NCI-H2196 treated with DMSO at 0.1 percent for 48 hours (cell line): ENCODE measurements around the gene EDIL3.

Experiments used
- DNase-seq: peaks from one replicate; lab custom pipeline; 2025; ENCODE audit not compliant: unreplicated experiment; lab: John Stamatoyannopoulos, UW

Gene EDIL3

DNA sequence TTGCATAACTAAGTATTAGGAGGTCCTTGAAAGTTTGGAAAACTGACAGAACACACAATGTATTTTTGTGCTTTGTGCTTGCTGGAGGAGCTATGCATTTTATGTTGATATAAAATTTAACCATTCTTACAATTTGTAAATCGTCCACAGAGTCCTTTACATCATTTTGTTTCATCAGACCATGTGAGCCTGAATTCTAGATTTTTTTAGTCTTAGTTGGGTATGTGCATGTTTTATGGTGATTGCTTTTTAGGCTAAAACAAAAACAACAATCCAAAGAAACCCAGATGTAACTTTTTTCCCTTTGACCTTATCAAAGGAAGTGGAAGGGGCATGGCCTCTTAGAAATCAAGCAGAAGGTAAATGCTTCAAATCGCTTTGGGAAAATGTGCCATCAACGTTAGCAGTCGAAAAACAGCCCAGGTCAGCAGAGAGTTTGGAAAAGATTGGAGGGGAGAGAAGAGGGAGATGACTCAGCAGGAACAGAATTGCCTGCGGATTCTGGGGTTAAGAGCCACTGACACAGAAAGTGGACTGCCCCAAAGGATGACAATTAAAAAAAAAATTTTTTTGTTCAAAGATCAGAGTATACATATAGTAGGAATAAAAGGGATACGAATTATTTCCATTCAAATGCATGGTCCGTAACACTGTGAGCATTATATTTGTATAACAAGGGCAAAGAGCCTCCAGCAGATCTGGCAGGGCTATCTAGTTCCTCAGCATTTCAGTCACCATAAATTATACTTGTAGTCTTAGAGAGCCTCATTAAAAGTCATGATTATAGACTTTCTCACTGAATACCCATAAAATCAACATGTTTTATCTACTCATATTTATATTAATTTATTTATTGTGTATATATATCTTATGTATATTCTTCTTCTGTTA lies 410.5 kb downstream of the EDIL3 start:
- DNase-seq, result no peak

DNA sequence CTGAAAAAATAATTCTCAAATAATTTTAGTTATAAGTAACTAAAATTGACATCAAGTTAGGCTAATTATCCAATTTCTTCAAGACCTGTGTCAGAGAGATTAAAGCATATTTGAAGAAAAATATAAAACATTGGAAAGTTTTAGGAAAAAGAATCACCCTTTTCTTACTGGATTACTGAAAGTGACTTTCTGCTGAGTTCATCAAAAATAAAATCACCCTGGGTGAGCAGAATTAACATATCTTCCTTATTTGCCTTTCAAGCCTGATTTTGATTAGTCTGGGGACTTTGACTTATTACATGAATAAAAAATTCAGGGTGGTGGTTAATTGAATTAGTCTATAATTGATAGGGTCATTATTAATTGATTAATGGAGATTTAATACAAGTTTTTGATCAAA lies 411.8 kb downstream of the EDIL3 start:
- DNase-seq, result no peak

DNA sequence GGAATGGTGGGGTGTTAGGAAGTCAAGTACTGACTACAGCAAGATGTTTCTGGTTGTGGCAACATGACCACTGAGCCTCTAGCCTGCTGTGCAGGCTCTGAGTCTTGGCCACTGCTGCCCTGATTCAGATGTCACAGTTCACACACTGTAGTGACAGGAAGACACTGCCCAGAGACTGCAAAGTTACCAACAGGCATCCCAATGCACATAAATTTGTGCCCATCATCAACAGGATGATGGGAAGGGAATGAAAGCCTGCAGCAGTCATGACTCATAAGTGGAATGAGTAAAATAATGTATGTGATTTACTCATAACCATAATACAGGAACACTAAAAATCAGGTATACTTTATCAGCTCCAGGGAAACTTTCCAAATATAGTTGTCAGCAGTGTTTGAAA lies 412.4 kb downstream of the EDIL3 start:
- no peak for DNase-seq

DNA sequence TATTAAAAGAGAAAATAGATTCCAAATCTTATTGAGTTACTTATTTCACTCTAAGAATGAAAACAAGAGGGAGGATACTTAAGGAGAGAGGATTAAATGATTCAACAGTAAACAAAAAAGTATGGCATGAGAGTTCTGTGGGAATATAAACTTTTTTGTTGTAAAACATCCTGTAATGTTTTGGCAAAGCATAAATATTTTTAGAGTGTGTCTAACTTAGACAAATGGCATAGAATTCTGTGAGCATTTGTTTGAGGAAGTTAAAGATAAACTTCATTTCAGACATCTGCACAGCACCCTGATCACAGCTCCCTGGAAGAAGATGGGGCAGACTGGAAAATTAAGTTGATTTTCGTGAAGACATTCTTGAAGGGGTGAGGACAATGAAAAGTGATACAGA lies 417.3 kb downstream of the EDIL3 start:
- DNase-seq, result no peak

DNA sequence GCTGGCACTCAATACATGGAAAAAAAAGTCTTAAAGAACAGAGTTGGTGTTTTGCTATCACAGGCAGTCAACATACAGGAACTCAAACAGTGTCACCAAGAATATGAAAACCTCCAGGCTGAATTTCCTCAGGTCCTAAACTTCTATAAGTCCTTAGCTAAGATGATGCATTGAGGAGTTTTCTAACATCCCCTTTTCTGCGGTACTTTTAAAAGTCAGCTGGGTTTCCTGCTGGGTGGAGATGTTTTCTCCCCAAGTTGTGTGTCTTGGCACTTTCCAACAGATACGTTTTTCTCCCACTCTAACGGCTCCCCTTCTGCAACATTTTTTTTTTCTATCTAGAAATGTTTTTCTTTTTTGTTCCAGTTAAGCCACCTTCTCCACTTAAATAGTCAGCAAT lies 419.2 kb downstream of the EDIL3 start:
- no peak for DNase-seq

DNA sequence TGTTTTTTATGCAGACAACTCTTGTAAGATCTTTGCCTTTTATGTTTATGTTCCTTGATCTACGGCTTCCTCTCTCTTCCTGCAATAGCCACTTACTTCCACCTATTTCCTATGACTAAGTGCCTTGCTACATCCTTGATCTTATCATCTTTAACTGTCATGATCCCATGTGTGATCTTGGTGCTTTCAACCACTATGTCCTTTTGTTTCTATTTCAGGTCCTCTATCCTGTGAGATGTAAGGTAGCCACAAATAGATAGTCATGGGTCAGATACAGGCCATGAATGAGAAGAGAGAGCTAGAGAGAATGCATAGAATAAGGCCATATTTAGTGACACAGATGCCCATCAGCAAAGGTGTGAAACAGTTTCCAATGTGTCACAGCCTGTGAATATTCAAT lies 420.4 kb downstream of the EDIL3 start:
- DNase-seq, result no peak

DNA sequence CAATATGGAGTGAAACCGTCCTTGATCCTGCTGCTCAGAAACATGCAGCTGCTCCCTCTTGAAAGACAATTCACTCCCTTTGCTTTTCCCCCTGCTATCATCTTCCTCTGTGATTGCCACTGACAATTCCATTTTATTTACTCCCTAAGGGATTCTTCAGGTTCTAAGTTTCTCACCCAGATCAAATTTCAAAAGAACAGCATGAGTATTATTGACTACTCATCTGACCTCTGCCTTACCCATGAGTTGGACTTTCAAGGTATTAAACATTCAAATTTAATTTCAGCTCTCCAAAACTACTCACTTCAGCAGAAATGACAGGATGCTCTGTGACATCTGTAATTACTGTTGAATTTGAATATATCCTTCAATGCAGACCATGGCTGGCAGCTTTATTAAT lies 427.5 kb downstream of the EDIL3 start:
- DNase-seq, result no peak

DNA sequence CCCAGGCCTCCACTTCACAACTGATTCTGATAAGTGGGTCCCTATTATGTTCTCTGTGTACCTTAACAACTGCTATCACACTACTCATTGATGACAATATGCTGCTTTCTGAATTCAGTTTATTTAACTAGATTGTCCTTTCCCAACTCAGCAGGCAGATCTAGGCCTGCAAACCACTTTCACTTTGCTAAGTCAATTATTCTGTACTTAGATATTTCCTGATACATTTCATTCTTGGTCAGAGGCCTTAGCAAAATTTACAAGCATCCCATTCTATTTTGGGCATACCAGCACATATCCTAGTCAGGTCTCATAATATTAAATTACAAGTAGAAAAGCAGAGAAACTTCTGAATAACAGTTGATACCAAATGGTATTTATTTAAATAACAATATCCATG lies 428.3 kb downstream of the EDIL3 start:
- no peak for DNase-seq

DNA sequence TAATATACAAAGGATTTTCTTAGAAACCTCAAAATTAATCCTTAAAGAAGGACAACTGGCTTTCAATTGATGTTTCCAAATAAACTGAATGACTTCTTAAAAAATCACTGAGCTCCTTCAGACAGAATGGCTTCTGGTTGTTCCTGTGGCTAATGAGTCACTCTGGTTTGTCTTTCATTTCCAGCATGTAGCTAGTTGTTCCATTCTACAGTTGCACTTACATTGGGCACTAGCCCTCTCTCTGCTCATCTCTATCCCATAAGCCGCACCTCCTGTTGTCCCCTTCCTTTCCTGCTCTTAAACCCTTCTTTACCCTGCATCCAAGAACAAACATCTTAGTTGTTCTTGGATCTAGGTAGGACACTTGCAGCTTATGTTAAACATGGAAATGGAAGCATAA lies 428.8 kb downstream of the EDIL3 start:
- DNase-seq, result no peak

DNA sequence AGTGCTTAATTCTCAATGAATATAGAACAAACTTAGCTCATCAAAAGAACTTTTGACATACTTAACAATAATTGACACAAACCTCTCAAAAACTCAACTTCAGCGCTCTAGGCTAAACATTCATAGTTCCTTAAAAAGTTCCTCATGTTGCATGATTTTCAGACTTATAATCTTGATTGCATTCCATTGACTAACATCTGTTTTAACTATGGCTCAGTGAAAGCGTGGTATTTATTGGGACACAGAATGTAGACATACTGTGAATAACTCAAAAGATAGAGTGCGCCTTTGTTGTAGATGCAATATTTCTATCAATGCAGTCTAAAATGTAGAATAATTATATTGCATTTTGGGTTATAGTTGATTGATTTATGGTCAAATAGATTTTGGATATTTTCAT lies 436.9 kb downstream of the EDIL3 start:
- no peak for DNase-seq

DNA sequence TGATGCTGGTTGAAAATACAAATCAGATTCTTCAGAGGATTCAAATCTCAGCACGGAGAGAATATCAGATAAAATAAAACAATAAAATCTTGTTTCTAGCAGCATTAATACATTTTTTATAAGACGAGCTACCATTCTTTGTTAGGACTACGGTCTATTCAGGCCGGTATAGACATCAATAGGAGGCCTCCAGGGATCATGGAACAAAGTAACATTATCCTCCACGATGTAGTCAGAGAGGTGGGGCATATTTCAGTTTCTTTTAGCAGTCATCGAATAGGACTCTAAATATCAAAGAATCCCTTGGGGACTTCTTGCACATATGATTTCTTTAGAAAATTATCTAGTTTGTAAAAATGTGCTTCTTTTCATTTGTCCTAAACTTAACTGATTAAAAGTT lies 438.2 kb downstream of the EDIL3 start:
- no peak for DNase-seq

DNA sequence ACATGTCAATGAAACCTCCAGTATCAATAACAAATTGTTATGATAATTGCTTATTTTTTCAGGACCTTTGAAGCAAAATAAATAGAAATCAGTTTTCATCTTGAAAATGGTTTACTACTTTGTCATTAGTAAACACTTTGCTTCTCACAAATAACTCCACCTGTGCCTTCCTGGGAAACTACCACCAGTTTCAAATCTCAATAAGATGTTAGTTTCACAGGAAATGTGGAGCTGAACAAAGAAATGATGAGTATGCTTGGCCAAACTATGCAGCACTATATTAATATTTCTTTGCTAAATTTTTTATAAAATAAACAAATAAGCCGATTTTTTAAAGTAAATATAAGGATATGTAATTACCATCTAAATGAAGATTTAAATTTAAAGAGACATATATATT lies 442.5 kb downstream of the EDIL3 start:
- no peak for DNase-seq

DNA sequence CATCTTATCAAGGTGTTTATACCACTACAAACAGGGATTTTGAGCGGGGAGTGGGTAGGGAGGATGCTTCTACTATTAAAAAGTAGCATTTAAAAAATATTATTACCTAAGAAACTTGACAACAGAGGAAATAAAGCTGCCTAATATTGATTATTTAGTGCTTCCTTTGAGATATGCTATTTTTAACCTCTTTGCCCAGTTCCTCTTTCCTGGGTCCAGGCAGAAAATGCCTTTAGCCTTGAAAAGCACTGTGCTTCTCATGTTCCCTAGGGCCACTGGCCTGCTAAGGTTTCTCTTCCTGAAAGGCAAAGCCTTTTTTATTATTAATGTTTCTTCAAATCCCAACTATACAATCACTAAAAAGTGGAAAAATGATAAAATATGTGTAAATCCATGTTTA lies 446.8 kb downstream of the EDIL3 start:
- DNase-seq, result no peak

DNA sequence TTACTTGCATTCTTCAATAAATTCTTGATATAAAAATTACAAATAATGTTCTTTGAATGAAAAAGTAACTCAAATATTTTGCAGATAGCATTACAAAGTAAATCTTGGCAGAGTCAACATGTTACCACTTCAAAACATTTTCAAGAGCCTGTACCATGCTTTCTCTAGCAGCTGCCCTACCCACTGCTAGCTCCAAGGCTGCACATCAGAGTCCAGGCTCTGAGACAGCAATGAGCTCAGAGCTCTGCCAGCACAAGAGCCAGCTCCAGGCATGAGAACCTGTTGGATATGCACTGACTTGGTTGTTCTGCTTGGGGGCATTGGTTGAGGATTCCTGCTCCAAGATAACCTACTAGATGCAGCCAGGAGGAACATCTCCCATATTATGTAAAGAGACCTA lies 452.7 kb downstream of the EDIL3 start:
- no peak for DNase-seq

DNA sequence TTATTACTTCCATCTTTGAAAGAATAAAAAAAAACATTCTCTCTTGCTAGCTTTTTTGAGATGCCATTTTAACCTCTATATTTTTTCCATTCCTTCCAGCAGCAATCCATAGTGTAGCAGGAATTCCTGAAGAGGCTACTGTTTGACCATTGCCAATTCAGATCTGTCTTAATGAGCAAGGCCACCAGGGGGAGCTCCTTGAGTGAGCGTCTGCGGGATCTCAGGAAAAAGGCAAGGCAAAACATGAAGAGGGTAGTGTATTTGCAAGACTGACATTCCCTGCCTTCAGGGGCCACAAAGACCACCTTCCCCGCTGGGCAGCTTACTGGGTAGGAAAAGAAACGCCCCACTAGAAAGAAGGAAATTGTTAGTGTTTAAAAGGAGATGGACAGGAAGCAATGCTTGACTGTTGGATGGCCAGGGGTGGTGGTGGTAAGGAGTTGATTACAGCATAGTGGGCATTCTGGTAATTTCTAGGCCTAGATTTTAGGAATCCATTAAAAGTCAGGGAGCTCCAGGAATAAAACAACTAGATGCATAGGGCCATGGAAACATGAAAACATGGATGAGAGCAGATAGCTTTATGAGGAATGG lies 457.4 kb downstream of the EDIL3 start:
- no peak for DNase-seq

DNA sequence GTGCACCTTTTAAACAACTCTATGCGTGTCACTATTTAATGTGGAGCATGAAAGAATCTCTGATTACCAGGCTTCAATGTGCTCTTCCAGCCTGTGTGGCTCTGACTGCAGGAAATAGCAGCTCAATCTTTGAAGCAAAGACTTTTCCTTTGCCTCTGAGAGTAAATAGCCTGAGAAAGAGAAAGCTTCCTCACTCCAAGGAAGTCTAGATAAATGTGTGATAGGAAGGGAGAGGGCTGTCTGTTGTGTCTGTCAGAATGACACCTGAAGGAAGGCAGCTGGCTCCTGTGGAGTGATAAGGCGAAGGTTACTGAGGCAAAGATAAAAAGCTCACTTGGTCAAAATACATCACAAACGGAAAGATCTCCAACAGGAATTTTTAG lies 458.7 kb downstream of the EDIL3 start:
- DNase-seq, result no peak

DNA sequence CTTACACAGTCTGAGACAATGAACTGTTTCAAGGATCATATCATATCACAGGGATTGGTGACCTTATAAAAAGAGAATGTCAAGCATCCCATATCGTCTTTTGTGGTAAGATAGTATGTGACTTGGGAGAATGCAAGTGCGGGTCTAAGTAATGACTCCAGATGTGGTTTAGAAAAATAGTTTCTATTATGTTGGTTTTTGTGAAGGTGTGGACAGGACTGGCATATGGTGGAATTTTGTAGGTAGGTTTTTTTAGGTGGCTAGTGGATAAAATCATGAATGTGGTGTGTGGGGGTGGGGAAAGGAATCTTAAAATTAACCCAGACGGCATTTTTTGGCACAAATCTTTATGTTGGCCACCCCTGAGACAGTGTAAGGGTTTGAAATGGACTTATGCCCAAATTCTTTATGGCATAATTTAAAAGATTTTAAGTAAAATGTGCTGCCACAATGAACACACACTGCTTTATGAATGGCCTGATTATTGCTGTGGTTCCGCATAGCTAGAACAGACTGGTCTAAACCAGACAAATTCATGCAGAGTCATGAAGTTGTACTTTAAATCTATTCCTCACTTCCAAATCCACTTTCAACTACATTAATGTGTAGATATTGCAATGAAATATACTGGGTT lies 459.2 kb downstream of the EDIL3 start:
- DNase-seq, result no peak

DNA sequence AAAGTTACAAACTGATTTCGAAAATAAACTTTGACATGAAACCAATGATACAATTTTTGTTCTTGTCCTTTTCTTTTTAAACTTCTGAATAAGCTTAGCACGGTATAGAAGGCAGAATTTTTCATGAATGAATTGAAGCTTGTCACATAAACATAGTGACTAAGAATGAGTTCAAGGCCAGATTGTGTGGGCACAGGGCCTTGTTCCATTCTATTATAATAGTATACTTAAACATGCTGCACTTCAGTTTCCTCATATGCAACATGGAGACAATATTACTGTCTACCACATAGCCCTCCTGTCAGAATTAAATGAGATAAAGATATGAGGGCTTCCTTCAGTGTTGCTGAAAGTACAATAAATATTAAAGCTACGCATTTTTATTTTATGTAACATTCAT lies 459.8 kb downstream of the EDIL3 start:
- DNase-seq, result no peak

DNA sequence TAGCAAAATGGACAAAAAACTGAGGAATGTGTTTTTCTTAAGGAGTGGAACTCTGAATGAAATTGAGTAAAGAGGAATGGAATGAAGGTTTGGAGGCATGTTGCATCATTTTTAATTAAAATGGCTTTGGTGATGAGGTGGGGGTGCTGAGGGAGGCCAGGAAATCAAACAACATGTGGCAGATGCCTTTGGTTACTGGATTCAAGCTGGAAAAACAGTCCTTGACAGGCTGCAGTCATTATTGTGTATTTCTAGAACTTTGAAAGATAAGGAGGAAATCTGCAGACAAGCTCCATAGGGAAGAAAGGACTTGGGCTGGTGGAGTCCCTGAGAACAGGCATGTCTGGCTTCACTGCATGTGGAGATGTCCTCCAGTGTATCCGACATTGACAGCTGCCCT lies 460.5 kb downstream of the EDIL3 start:
- no peak for DNase-seq

DNA sequence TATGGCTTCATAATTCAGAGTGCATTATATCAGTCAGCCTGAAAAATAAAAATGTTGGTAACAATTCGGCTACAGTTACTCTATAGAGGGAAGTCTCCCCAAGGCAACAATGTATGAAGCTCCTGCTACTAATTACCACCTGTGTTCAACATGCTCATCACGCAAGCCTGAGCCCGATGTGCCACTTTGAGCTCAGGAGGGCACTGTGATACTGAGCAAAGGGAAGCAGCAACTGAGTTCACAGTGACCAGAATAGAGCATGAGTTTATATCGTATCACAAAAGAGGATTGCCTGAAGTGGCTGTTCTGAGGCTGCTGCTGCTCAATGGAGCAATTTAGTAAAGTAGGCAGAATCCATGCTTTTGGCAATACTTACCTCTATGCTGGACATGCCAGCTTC lies 462.0 kb downstream of the EDIL3 start:
- DNase-seq, result no peak

DNA sequence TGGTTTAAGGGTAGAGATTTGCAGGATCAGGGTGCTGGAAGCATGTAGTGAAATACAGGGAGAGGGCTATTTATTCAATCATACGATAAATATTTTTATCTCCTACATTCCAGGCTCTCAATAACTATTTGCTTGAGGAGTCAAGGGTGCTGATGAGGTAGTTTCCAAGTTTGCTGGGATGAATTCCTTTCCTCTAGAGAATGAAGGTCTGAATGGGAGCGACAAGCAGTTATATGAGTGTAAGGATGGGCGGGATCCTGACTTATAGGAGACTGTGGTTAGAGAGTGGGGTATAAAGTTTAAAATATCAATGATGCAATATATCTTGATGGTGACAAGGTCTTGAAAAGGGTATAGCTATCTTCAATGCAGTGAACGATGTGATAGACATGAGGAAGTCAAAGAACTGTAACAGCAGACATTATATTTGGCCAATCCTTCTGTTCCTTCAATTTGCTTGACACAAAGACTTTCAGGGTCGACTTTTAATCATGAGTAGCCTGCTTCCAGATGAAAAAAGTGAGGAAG lies 462.9 kb downstream of the EDIL3 start:
- DNase-seq, result no peak
